Limb (tissue), 2 donors: ENCODE data around the gene PTCHD1.

Experiments
- DNase-seq, 2 donors: peaks; one replicate each; pipeline ENCODE4 v3.0.0-alpha.2; 2016; ENCODE audit errors: extremely low spot score in 2 of 2

The PTCHD1 gene

GRCh38 chrX:23344904-23345271 is 10.2 kb downstream of the PTCHD1 start:
- no peak for DNase-seq

DNA sequence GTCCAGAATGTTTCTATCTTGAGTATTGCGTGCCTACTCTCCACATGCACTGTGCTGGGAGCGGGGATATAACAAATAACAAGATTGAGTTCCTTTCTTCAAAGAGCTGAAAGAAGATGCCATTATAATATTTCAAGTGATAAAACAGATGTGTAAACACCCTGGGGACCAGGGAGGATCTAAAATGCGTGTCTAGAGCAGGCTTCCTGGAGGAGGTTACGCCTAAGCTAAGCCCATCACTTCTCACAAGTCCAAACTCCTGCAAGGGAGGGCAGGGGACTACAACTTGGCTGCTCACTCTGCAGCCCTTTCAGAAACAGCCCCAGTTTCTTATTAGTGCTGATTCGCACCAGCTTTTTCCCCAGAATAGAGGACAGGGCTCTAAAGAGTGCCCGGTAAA is 21.5 kb downstream of the PTCHD1 start:
- DNase-seq: no peak

DNA sequence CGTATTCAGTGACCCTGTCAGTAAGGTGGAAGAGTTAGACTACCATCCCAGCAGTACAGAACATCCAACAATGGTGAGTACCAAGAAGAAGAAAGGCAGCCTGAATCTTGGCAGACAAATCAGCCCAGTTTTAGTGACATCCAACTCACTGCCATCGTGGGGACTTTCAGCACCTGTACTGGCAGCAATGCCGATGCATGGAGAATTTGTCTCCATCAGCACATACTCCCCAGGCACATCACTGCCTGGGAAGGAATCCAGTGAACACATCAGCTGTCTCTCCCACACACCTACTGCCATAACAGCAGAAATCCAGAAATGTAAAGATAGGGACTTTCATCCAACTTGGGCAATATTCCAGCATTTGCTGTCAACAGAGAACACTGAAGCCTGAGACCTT is 29.8 kb downstream of the PTCHD1 start:
- DNase-seq: no peak

GRCh38 chrX:23365541-23365940 is 30.9 kb downstream of the PTCHD1 start:
- no peak for DNase-seq

DNA sequence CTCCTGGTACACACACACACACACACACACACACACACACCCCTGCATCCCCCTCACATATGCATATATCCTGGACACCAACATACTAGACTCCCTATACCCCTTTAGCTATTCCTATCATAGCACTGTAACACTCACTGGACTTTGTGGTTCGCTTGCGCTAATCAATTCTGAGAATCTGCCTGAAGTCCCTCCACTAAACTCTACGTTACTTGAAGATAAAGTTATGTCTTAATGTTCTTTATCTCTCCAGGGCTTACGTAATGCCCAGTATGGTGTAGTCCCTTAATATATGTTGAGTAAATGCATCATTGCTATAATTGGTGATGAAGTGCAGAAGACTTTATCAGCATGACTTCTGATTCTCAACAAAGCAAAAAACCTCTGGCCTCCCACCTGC is 32.3 kb downstream of the PTCHD1 start:
- no peak for DNase-seq

DNA sequence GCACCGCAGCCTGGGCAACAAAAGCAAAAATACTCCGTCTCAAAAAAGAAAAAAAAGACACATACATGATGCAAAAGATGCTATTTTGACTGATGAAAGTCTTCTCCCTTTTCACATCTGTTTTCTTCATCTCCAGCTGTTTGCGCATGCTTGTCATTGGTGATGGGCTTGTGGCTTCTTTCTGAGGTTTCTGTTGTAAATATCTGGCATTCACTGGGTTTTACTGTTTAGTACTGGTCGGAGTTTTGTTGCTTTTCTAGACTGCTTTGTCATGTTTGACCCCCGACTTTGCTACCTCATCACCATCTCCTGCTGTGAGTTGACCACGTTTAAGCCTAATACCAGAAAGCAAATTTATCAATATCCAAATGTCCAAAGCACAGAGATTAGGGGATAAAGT is 34.4 kb downstream of the PTCHD1 start:
- no peak for DNase-seq

GRCh38 chrX:23372220-23372902 is 37.7 kb downstream of the PTCHD1 start:
- no peak for DNase-seq

DNA sequence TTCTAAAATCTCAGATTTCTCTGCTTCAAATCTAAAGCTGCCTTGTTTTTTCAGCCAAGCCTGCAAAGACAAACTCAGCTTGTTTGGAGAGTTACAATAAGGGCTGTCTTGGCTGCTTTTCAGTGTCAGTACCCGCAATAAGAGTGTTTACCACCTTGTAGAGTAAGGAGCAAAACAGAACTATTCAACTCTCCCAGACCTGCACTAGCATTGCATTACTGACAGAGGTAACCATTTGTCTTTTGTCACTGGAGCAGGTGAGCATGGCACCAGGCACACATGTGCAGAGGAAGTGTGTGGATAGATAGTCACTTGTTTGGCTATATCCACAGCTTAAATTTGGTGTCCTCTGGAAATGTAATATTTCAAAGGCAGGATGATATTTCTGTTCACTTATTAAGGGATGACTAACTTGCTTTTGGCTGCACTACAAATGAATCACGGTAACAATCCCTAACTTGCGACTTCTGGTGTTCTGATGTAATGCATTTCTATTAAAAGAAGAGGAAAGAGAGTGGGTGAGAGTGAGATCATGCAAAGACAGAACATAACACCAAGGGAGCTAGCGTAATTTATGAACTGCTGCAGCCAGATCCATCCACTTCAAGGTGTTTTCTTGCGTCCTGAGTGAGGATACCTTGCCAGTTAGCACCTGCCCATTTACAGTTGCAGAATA is 38.6 kb downstream of the PTCHD1 start:
- DNase-seq: no peak

GRCh38 chrX:23374291-23374690 is 39.6 kb downstream of the PTCHD1 start:
- DNase-seq: no peak

DNA sequence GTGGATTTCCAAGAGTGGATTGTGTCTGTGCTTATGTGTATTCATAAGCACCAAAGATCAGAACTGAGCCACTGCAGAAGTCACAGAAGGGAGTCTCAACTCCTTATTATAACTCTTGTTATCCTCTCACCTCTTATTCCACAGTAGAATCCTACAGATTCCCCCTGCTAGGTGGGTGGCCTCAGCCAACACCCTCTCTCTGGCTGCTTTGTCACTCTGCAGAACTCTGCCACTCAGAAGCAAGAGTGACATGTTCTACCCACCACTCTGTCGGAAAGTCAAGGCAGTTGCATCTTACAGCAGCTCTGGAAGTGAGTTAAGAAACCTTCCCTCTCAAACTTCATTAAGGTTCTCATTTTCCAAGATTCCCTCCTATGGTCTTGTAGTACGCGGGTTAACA is 41.9 kb downstream of the PTCHD1 start:
- DNase-seq: no peak

DNA sequence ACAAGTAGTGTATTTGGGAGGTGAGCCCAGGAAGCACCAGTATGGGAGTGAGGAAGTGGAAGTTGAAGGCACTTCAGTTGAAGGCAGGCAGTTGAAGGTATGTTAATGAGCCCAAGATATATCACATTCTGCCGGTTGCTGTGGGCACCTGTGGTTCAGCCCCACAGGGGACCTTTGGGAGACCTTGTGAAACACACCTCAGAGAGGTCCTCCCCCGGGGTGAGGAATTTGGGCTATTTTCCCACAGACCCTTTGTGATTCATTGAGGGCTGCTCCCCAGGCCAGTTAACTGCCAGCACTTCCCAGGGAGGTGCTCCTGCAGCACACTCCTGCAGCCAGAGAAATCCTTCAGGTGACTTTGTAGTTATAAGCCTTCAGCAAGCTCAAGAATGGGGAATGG is 45.9 kb downstream of the PTCHD1 start:
- no peak for DNase-seq

GRCh38 chrX:23381099-23382087 is 46.7 kb downstream of the PTCHD1 start:
- DNase-seq: no peak

- DNase-seq: no peak
Observed at GRCh38 chrX:23382572-23382971, 47.9 kb downstream of the PTCHD1 start.

- peak in 1 of 2 donors; percentile 2 for DNase-seq
Observed at GRCh38 chrX:23383411-23383810, 48.8 kb downstream of the PTCHD1 start.

DNA sequence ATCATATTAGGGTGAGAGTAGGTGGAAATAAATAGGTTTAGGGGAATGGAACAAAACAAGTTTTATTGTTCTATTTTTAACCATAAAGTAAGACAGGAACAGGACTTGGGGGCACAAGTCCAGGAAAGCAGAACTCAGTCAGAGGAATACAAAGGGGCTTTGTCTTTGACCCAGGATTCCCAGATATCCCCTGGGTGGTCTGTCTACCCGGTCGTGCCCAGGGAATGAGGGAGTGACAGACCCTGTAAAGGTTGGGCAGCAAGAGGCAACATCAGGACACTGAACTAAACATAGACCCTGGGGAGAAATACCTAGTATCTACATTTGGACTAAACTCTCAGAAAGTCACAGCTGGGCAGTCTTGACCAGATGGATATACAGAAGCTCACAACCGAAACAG is 50.6 kb downstream of the PTCHD1 start:
- DNase-seq: no peak

DNA sequence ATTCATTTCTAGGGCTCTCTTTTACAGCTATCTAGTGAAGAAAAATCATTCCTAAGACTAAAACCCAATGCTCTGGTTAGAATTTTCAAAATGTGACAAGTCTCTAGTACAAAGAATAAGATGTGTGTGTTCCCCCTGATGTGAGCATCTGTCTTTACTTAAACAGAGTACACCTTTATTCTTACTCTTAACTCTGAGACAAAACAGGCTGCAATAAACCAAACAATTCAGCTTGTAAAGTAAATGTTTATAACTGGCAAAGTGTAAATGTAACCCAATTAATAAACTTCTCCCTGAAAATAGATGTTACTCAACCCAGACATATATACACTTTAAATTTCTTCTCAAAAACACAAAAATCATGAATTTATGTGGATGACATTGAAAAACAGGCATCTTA is 51.6 kb downstream of the PTCHD1 start:
- DNase-seq: no peak

DNA sequence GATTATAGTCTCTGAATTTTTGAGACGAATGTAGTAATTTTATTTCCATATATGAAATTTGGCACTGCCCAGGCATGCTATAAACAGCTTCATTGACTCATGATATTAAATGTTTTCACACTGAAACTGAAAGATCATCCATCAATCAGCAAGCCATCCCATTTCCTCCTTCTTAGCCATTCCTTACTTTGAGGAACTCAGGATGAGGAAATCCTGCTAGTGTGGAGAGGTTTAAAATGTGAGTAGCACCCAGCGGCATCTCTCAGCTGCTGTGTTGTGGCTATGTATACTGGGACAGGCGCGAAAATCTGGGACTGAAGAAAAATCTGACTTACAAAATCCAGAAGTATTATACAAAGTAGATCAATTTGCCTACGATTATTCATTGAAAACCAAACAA is 52.1 kb downstream of the PTCHD1 start:
- no peak for DNase-seq

- no peak for DNase-seq
Observed at GRCh38 chrX:23387550-23388184, 53.0 kb downstream of the PTCHD1 start.

DNA sequence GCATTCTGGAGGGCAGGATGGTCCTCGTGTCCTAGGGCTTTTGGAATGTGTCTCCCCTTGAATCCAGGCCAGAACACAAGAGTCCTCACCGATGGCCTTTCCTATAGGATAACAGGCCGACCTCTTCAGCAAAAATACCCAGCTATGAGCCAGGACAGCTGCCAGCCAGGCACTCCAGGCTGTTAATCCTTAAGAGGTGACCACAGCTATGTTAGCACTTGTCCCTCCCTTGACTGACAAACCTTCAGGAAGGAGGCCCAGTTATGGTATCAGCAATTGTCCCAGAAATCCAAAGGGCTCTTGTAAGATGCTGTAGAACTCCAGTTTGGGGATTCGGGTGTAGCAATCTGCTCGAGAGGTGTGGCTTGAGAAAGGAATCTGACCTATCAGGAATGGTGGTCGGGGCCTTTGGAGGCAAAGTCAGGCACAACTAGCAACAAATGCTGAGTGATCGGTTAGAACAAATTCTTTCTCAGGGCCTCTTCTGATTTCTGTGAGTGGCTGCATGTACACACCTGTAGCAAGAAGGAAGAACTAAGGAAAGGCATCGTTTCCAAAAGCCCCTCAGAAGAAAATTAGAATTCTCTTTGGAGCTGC is 54.6 kb downstream of the PTCHD1 start:
- DNase-seq: no peak

- no peak for DNase-seq
Observed at GRCh38 chrX:23390979-23391378, 56.3 kb downstream of the PTCHD1 start.

DNA sequence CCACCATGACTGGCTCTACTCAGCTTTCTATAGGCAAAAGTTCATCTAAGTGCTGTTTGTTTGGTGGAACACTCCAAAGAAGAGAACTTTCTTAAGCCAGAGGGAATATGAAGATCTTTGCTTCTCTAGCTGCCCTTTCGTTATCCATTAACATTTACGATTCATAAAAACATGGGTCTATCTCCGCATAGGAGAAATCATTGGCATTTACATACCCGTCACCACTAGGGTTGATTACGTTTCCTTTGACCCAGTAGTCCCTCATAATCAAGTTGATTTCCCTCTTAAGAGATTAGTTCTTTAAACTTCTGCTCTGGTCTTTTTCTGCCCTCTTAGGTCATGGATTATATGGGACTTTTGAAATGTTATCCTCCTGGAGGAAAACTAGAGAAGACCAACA is 57.5 kb downstream of the PTCHD1 start:
- DNase-seq: no peak
